Measurements from ENCODE around the gene DDAH1.
A peak's percentile ranks its signal among the peaks of the same experiment; 100 is the strongest.

GRCh38 chr1:85494904-85495266 is 29.9 kb upstream of the DDAH1 start:
- TF ChIP-seq, protein P1, sequence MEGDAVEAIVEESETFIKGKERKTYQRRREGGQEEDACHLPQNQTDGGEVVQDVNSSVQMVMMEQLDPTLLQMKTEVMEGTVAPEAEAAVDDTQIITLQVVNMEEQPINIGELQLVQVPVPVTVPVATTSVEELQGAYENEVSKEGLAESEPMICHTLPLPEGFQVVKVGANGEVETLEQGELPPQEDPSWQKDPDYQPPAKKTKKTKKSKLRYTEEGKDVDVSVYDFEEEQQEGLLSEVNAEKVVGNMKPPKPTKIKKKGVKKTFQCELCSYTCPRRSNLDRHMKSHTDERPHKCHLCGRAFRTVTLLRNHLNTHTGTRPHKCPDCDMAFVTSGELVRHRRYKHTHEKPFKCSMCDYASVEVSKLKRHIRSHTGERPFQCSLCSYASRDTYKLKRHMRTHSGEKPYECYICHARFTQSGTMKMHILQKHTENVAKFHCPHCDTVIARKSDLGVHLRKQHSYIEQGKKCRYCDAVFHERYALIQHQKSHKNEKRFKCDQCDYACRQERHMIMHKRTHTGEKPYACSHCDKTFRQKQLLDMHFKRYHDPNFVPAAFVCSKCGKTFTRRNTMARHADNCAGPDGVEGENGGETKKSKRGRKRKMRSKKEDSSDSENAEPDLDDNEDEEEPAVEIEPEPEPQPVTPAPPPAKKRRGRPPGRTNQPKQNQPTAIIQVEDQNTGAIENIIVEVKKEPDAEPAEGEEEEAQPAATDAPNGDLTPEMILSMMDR (IDR thresholded peaks at IDR 0.05), result peak in 10 of 12 donors; percentile 4 to 46 (median 34)
- TF ChIP-seq POLR2A (IDR thresholded peaks at IDR 0.05), result no peak

Data from heart left ventricle (tissue), 13 donors.